HEK293 (cell line): Measurements from ENCODE around the gene DNASE1L3.
A peak's percentile ranks its signal among the peaks of the same experiment; 100 is the strongest.

Source experiments
- CTCF ChIA-PET: fragments of 350-600 bp; formaldehyde crosslinking; extraction: SDS; loops from one replicate; lab custom pipeline; 2021; ENCODE audit warnings: antibody characterized with exemption; lab: Yijun Ruan, JAX
- POLR2A ChIA-PET: fragments of 300-600 bp; formaldehyde crosslinking; extraction: SDS; loops from one replicate; lab custom pipeline; 2020; ENCODE audit warnings: antibody characterized with exemption, inconsistent platforms; lab: Yijun Ruan, JAX
- H3K27ac ChIP-seq: fragments of 200-500 bp; sonication (Bioruptor generic); 2 replicates; pipeline ENCODE4 v1.5.1; 2014; ENCODE audit warnings: low read depth, low read length, control low read depth, inconsistent platforms; ENCODE audit errors: extremely low read depth
- H3K36me3 ChIP-seq, 2 experiments: fragments of 200-500 bp in 1 of 2; sonication (Bioruptor generic) in 1 of 2; 1 replicate in 1 of 2; 2 replicates in 1 of 2; pipeline ENCODE4 v1.5.1; 2014 to 2017; ENCODE audit warnings: inconsistent platforms in 2 of 2, low read length in 2 of 2; ENCODE audit not compliant: control insufficient read depth in 2 of 2, insufficient read depth in 1 of 2
- H3K4me1 ChIP-seq: fragments of 200-500 bp; sonication (Bioruptor generic); 2 replicates; pipeline ENCODE4 v1.5.1; 2014; ENCODE audit warnings: mild to moderate bottlenecking, low read length, inconsistent platforms; ENCODE audit not compliant: control insufficient read depth, insufficient read depth
- H3K4me3 ChIP-seq: 2 replicates; pipeline ENCODE4 v1.5.1; 2011; ENCODE audit warnings: low read depth, mild to moderate bottlenecking, control low read depth, low read length, moderate library complexity
- H3K9me3 ChIP-seq: fragments of 200-500 bp; sonication (Bioruptor generic); 2 replicates; pipeline ENCODE4 v1.5.1; 2014; ENCODE audit warnings: low read depth, low read length, inconsistent platforms; ENCODE audit not compliant: control insufficient read depth, insufficient read depth
- BCL11B ChIP-seq: fragments of 450-650 bp; formaldehyde crosslinking; IDR thresholded peaks from 2 replicates; pipeline ENCODE4 v1.5.1; 2016; ENCODE audit warnings: low read depth, missing biosample characterization, missing genetic modification characterization
- GLI4 ChIP-seq: fragments of 450-650 bp; formaldehyde crosslinking; IDR thresholded peaks from 2 replicates; pipeline ENCODE4 v1.5.1; 2016; ENCODE audit warnings: missing biosample characterization, missing genetic modification characterization
- KLF7 ChIP-seq: fragments of 450-650 bp; formaldehyde crosslinking; IDR thresholded peaks from 2 replicates; pipeline ENCODE4 v1.5.1; 2016; ENCODE audit warnings: missing biosample characterization, missing genetic modification characterization, borderline replicate concordance
- PRDM10 ChIP-seq: fragments of 450-650 bp; formaldehyde crosslinking; IDR thresholded peaks from 2 replicates; pipeline ENCODE4 v1.5.1; 2016; ENCODE audit warnings: missing biosample characterization, missing genetic modification characterization
- REPIN1 ChIP-seq: fragments of 450-650 bp; formaldehyde crosslinking; IDR thresholded peaks from 2 replicates; pipeline ENCODE4 v1.5.1; 2017; ENCODE audit warnings: missing biosample characterization, missing genetic modification characterization, low read depth
- SP2 ChIP-seq: fragments of 450-650 bp; formaldehyde crosslinking; IDR thresholded peaks from 2 replicates; pipeline ENCODE4 v1.5.1; 2016; ENCODE audit warnings: missing biosample characterization, missing genetic modification characterization
- WT1 ChIP-seq: fragments of 450-650 bp; formaldehyde crosslinking; IDR thresholded peaks from 2 replicates; pipeline ENCODE4 v1.5.1; 2016; ENCODE audit warnings: missing biosample characterization, missing genetic modification characterization
- ZBTB10 ChIP-seq: fragments of 450-650 bp; formaldehyde crosslinking; IDR thresholded peaks from 2 replicates; pipeline ENCODE4 v1.5.1; 2016; ENCODE audit warnings: missing biosample characterization, missing genetic modification characterization
- ZBTB6 ChIP-seq: fragments of 450-650 bp; formaldehyde crosslinking; IDR thresholded peaks from 2 replicates; pipeline ENCODE4 v1.5.1; 2017; ENCODE audit warnings: missing biosample characterization, missing genetic modification characterization
- ZEB2 ChIP-seq: fragments of 450-650 bp; formaldehyde crosslinking; IDR thresholded peaks from 2 replicates; pipeline ENCODE4 v1.5.1; 2016; ENCODE audit warnings: missing biosample characterization, missing genetic modification characterization
- ZNF174 ChIP-seq: fragments of 450-650 bp; formaldehyde crosslinking; IDR thresholded peaks from 2 replicates; pipeline ENCODE4 v1.5.0; 2017; ENCODE audit warnings: missing biosample characterization, mild to moderate bottlenecking, missing genetic modification characterization
- ZNF19 ChIP-seq: fragments of 450-650 bp; formaldehyde crosslinking; IDR thresholded peaks from 2 replicates; pipeline ENCODE4; 2016; ENCODE audit warnings: missing biosample characterization, missing genetic modification characterization, low read depth
- ZNF266 ChIP-seq: fragments of 450-650 bp; formaldehyde crosslinking; IDR thresholded peaks from 2 replicates; pipeline ENCODE4 v1.5.1; 2016; ENCODE audit warnings: missing biosample characterization, missing genetic modification characterization, low read depth
- ZNF37A ChIP-seq: fragments of 450-650 bp; IDR thresholded peaks from 2 replicates; pipeline ENCODE4 v1.5.1; 2018; ENCODE audit warnings: missing biosample characterization, missing genetic modification characterization
- ZNF513 ChIP-seq: fragments of 450-650 bp; IDR thresholded peaks from 2 replicates; pipeline ENCODE4 v1.5.1; 2018; ENCODE audit warnings: missing biosample characterization, missing genetic modification characterization
- ZNF561 ChIP-seq: fragments of 450-650 bp; IDR thresholded peaks from 2 replicates; pipeline ENCODE4 v1.5.1; 2018; ENCODE audit warnings: missing biosample characterization, missing genetic modification characterization, borderline replicate concordance
- ZNF580 ChIP-seq: fragments of 450-650 bp; formaldehyde crosslinking; IDR thresholded peaks from 2 replicates; pipeline ENCODE4 v1.5.1; 2016; ENCODE audit warnings: missing biosample characterization, missing genetic modification characterization
- ZNF624 ChIP-seq: fragments of 450-650 bp; formaldehyde crosslinking; IDR thresholded peaks from 2 replicates; pipeline ENCODE4 v1.5.1; 2017; ENCODE audit warnings: missing biosample characterization, missing genetic modification characterization
- ZNF645 ChIP-seq: fragments of 450-650 bp; formaldehyde crosslinking; IDR thresholded peaks from 2 replicates; pipeline ENCODE4; 2016; ENCODE audit warnings: missing biosample characterization, missing genetic modification characterization
- ZNF654 ChIP-seq: fragments of 450-650 bp; formaldehyde crosslinking; IDR thresholded peaks from 2 replicates; pipeline ENCODE4 v1.5.1; 2016; ENCODE audit warnings: low read depth, missing biosample characterization, missing genetic modification characterization
- ZNF660 ChIP-seq: fragments of 450-650 bp; IDR thresholded peaks from 2 replicates; pipeline ENCODE4 v1.5.1; 2018; ENCODE audit warnings: missing biosample characterization, mild to moderate bottlenecking, missing genetic modification characterization
- ZNF791 ChIP-seq: fragments of 450-650 bp; formaldehyde crosslinking; IDR thresholded peaks from 2 replicates; pipeline ENCODE4 v1.5.1; 2016; ENCODE audit warnings: missing biosample characterization, missing genetic modification characterization
- ZNF837 ChIP-seq: fragments of 450-650 bp; formaldehyde crosslinking; IDR thresholded peaks from 2 replicates; pipeline ENCODE4 v1.5.1; 2016; ENCODE audit warnings: missing biosample characterization, missing genetic modification characterization
- TF ChIP-seq, protein P1 (sequence below): fragments of 450-650 bp; formaldehyde crosslinking; IDR thresholded peaks from 2 replicates; pipeline ENCODE4 v1.5.1; 2016; ENCODE audit warnings: missing biosample characterization, missing genetic modification characterization

DNASE1L3 gene

DNA sequence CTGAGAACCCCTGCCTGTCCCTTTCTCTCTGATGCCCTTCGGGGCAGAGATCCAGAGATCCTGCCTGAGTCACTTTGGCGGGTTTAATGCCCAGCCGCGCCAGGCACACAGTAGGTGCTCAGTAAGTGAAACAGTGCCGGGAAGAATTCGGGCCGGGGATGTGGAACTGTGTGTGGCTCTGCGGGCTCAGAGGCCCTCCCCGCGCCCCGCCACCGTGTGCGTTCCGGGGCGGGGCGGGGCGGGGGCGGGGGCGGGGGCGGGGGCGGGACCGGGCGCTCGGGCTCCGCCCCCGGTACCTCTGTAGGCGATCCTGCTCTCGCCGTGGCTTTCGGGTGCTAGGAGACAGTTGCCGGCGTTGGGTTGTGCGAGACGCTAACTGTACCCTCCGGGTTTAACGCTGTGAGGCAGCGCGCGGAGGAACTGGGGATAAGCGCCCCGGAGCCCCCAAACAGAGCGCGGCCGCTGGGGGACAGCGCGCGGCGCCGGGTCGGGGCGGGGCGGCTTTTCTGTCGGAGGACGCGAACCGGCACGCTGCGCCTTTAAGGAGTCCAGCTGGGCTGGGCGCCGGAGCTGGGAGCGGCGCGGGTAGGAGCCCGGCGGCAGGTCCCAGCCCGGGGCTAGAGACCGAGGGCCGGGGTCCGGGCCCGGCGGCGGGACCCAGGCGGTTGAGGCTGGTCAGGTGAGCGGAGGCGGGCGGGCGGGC lies 26.6 kb upstream of the DNASE1L3 start, which contains the start of gene ABHD6 (continued):
- TF ChIP-seq ZBTB10 (tag by site-specific recombination) (no peak; the same call in 1 of the 2 replicates), ZNF654 (0 out of 2 replicates have a peak, but pooled peaks have one; percentile 6), ZBTB6 (tag by site-specific recombination) (peak; percentile 72; the same call in 1 of the 2 replicates), BCL11B (no peak), ZNF561 (tag by site-specific recombination) (peak; percentile 83), ZNF660 (peak; percentile 31; the same call in 1 of the 2 replicates), ZEB2 (tag by site-specific recombination) (0 out of 2 replicates have a peak, but pooled peaks have one; percentile 21)

- no peak overlapping the region for H3K27ac ChIP-seq
- peaks cover 2% of the 10 kb centered on the region; the same call in 1 of the 2 replicates for H3K4me1 ChIP-seq
- ChIA-PET CTCF (no interaction called here), POLR2A (no interaction called here)
- peak overlapping the region; percentile 70 for H3K4me3 ChIP-seq
- H3K9me3 ChIP-seq = no peaks in the 10 kb centered on the region
- no peaks in the 10 kb centered on the region for H3K36me3 ChIP-seq
- TF ChIP-seq ZNF624 (tag by site-specific recombination) (no peak), BCL11B (no peak), ZNF645 (no peak), ZNF37A (tag by site-specific recombination) (no peak), GLI4 (tag by site-specific recombination) (no peak), ZNF266 (no peak), PRDM10 (no peak), ZNF837 (tag by site-specific recombination) (no peak), ZNF174 (tag by site-specific recombination) (no peak), ZNF513 (tag by site-specific recombination) (no peak), KLF7 (tag by site-specific recombination) (no peak), ZNF580 (tag by site-specific recombination) (no peak), ZNF791 (tag by site-specific recombination) (no peak), REPIN1 (tag by site-specific recombination) (no peak), WT1 (no peak), SP2 (tag by site-specific recombination) (no peak), ZNF19 (no peak)
- TF ChIP-seq, protein P1, sequence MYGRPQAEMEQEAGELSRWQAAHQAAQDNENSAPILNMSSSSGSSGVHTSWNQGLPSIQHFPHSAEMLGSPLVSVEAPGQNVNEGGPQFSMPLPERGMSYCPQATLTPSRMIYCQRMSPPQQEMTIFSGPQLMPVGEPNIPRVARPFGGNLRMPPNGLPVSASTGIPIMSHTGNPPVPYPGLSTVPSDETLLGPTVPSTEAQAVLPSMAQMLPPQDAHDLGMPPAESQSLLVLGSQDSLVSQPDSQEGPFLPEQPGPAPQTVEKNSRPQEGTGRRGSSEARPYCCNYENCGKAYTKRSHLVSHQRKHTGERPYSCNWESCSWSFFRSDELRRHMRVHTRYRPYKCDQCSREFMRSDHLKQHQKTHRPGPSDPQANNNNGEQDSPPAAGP (tag by site-specific recombination) = no peak
Measured at GRCh38 chr3:58236527-58237237, 25.9 kb upstream of the DNASE1L3 start.
